A549 (cell line): ENCODE results near the gene DYRK1A. TPM values are rescaled to one million over a fixed set of nuclear protein-coding genes. Genes with fewer than 3 reads are reported as not detected.
"Not testable (repeated sequence)": the region's sequence is repeated elsewhere in the genome, so short reads cannot be mapped to it uniquely, and the experiment has no call there.

Experiments used
- ATAC-seq, 2 experiments: fragments of 200-7000 bp in 1 of 2; fragments of >200 bp in 1 of 2; cut with Nextera tagmentation in 1 of 2; cut with Tn5 transposase in 1 of 2; 3 replicates each; pipeline versions ENCODE4 v1.8.0 to v1.9.1; 2018 to 2020; ENCODE audit warnings: mild to moderate bottlenecking in 1 of 2, moderate library complexity in 1 of 2
- CTCF ChIA-PET: fragments of 300-600 bp; sonication (Branson Sonifier 250); formaldehyde crosslinking; extraction: SDS; loops from one replicate; lab custom pipeline; 2021; ENCODE audit warnings: antibody characterized with exemption, inconsistent platforms; lab: Yijun Ruan, JAX
- POLR2A ChIA-PET: fragments of 350-600 bp; formaldehyde crosslinking; extraction: SDS; loops from one replicate; lab custom pipeline; 2021; ENCODE audit warnings: antibody characterized with exemption, inconsistent platforms; lab: Yijun Ruan, JAX
- DNase-seq, 2 experiments: peaks; one replicate each; pipeline versions ENCODE4 v3.0.0 to v3.0.0-alpha.2; 2011 to 2016; ENCODE audit warnings: low read depth in 1 of 2, low spot score in 1 of 2
- FAIRE-seq: peaks from 2 replicates; lab custom pipeline; 2011; peaks lifted over from hg19 to GRCh38; lab: Jason Lieb, UNC
- H3K27ac ChIP-seq, 2 experiments: fragments of >200 bp; sonication (Bioruptor Twin); formaldehyde crosslinking; 3 replicates each; pipeline ENCODE4 v1.5.1; 2016 to 2017
- H3K4me1 ChIP-seq: fragments of >200 bp; sonication (Bioruptor Twin); formaldehyde crosslinking; 3 replicates; pipeline ENCODE4 v1.6.1; 2016
- H3K4me2 ChIP-seq: fragments of >200 bp; sonication (Bioruptor Twin); formaldehyde crosslinking; 3 replicates; pipeline ENCODE4 v1.6.1; 2016
- H3K4me3 ChIP-seq: fragments of >200 bp; sonication (Bioruptor Twin); formaldehyde crosslinking; 3 replicates; pipeline ENCODE4 v1.5.1; 2016
- H3K9me3 ChIP-seq: fragments of >200 bp; sonication (Bioruptor Twin); formaldehyde crosslinking; 3 replicates; pipeline ENCODE4 v1.6.1; 2016
- CHD2 ChIP-seq: fragments of 150-350 bp; IDR thresholded peaks from 2 replicates; pipeline ENCODE4 v1.6.1; 2014; ENCODE audit warnings: low read length; ENCODE audit not compliant: partially characterized antibody
- CHD4 ChIP-seq: fragments of 200-600 bp; sonication (generic); IDR thresholded peaks from 2 replicates; pipeline ENCODE4 v1.6.1; 2016; ENCODE audit warnings: antibody characterized with exemption, mild to moderate bottlenecking, borderline replicate concordance
- EHF ChIP-seq: fragments of 250-450 bp; sonication (Bioruptor Pico); IDR thresholded peaks from 2 replicates; pipeline ENCODE4 v1.5.0; 2020; ENCODE audit warnings: mild to moderate bottlenecking
- EHMT2 ChIP-seq: fragments of 200-600 bp; sonication (generic); IDR thresholded peaks from 2 replicates; pipeline ENCODE4 v1.6.1; 2016; ENCODE audit warnings: antibody characterized with exemption, low read depth, mild to moderate bottlenecking, moderate library complexity
- ESRRA ChIP-seq: fragments of 150-350 bp; IDR thresholded peaks from 2 replicates; pipeline ENCODE4 v1.6.1; 2014; ENCODE audit warnings: mild to moderate bottlenecking, low read length, borderline replicate concordance
- FOSB ChIP-seq: fragments of 250-450 bp; sonication (Bioruptor Pico); IDR thresholded peaks from 2 replicates; pipeline ENCODE4 v1.5.0; 2020; ENCODE audit warnings: mild to moderate bottlenecking, moderate library complexity
- FOSL2 ChIP-seq, 2 experiments: fragments of 450-650 bp in 1 of 2; fragments of >200 bp in 1 of 2; sonication (Bioruptor Twin) in 1 of 2; formaldehyde crosslinking; IDR thresholded peaks; 2 replicates each; pipeline versions ENCODE4 v1.5.0 to v1.6.1; 2016 to 2020; ENCODE audit warnings: mild to moderate bottlenecking in 1 of 2, moderate library complexity in 1 of 2
- GATA3 ChIP-seq: IDR thresholded peaks from 2 replicates; pipeline ENCODE4 v1.6.1; 2012; ENCODE audit warnings: borderline replicate concordance
- JUN ChIP-seq, 2 experiments: fragments of >200 bp; sonication (Bioruptor Twin); formaldehyde crosslinking; IDR thresholded peaks; 2 replicates in 1 of 2; 3 replicates in 1 of 2; pipeline ENCODE4 v1.6.1; 2016 to 2017
- RAD21 ChIP-seq, 2 experiments: fragments of >200 bp in 1 of 2; sonication (Bioruptor Twin) in 1 of 2; formaldehyde crosslinking in 1 of 2; IDR thresholded peaks in 1 of 2; conservative IDR thresholded peaks in 1 of 2; 2 replicates in 1 of 2; 3 replicates in 1 of 2; pipeline ENCODE4 v1.6.1; 2012 to 2018; ENCODE audit warnings: inconsistent platforms in 1 of 2
- RARB ChIP-seq: fragments of 250-450 bp; sonication (Bioruptor Pico); IDR thresholded peaks from 2 replicates; pipeline ENCODE4 v1.8.0; 2021; ENCODE audit warnings: mild to moderate bottlenecking, moderate library complexity
- RFX5 ChIP-seq: fragments of 450-650 bp; IDR thresholded peaks from 2 replicates; pipeline ENCODE4 v1.7.1; 2014; ENCODE audit warnings: antibody characterized with exemption, mild to moderate bottlenecking, moderate library complexity
- ZC3H11A ChIP-seq: fragments of 450-650 bp; IDR thresholded peaks from 2 replicates; pipeline ENCODE4 v1.6.1; 2014; ENCODE audit warnings: antibody characterized with exemption, mild to moderate bottlenecking
- ZNF302 ChIP-seq: fragments of 250-450 bp; sonication (Bioruptor Pico); IDR thresholded peaks from 2 replicates; pipeline ENCODE4 v1.9.0; 2021; ENCODE audit warnings: inconsistent platforms, mild to moderate bottlenecking, moderate library complexity
- ZSCAN20 ChIP-seq: fragments of 250-450 bp; sonication (Bioruptor Pico); IDR thresholded peaks from 2 replicates; pipeline ENCODE4 v1.8.0; 2022; ENCODE audit warnings: mild to moderate bottlenecking, moderate library complexity
- WGBS: methylation state at CpG from one replicate; pipeline ENCODE4 v1.1.6; 2017; ENCODE audit errors: missing lambda C conversion rate; 5-methylcytosine and 5-hydroxymethylcytosine counted together
- polyA plus RNA-seq, 4 experiments: library from polyadenylated mRNA; depleted of rRNA in 3 of 4; stranded (reverse); fragments of >200 nt; fragmentation: RNase III in 1 of 4; extraction: RNeasy Plus Mini Kit Qiagen cat#74134 plus additional on column Dnase treatment in 1 of 4; gene quantifications; 2 replicates in 3 of 4; 3 replicates in 1 of 4; pipeline ENCODE4 v1.2.3, GENCODE V29; 2011 to 2017
- TF ChIP-seq, protein P1 (sequence below): fragments of >200 bp; sonication (Bioruptor Twin); formaldehyde crosslinking; IDR thresholded peaks from 2 replicates; pipeline ENCODE4 v1.6.1; 2016
- TF ChIP-seq, protein P2 (sequence below): fragments of 250-450 bp; sonication (Bioruptor Pico); IDR thresholded peaks from 2 replicates; pipeline ENCODE4 v1.5.0; 2020; ENCODE audit warnings: low read depth, mild to moderate bottlenecking, moderate library complexity
- TF ChIP-seq, protein P3 (sequence below): fragments of 250-450 bp; sonication (Bioruptor Pico); IDR thresholded peaks from 2 replicates; pipeline ENCODE4 v1.5.0; 2021; ENCODE audit warnings: mild to moderate bottlenecking, moderate library complexity, borderline replicate concordance
- TF ChIP-seq, protein P4 (sequence below): IDR thresholded peaks from 2 replicates; pipeline ENCODE4 v1.6.1; 2012

Gene DYRK1A
- polyA plus RNA-seq, 2 of the 4 experiments (the other 2 are of a cell fraction) = 12.7 to 29.4 TPM

DNA sequence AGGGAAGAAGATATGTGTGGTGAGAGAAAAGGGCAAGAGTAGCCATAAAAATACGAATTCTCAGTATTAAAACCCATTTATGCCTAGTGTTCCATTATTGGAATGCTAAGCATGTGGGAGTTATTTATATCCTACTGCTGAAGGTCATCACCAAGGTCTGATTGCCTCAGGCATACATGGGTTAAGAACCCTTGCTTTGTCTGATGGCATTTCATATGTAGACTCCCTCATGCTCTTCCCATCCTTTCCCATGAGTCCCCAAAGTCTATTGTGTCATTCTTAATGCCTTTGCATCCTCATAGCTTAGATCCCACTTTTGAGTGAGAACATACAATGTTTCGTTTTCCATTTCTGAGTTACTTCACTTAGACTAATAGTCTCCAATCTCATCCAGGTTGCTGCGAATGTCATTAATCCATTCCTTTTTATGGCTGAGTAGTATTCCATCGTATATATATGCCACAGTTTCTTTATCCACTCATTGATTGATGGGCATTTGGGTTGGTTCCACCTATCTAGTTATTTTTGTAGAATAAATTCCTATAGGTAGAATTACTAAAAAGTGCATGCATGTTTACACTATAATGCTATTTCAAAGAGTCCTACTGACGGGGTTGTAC lies 172.5 kb downstream of the DYRK1A start (continued):
- no peak for TF ChIP-seq EHMT2
- TF ChIP-seq EHF (CRISPR knock-in tag) = no peak
- no peak for TF ChIP-seq GATA3
- no peak for TF ChIP-seq FOSB (CRISPR knock-in tag)
- TF ChIP-seq FOSL2 (IDR thresholded peaks at IDR 0.05) = no peak
- no peak for TF ChIP-seq FOSL2 (CRISPR knock-in tag; IDR thresholded peaks at IDR 0.05)

DNA sequence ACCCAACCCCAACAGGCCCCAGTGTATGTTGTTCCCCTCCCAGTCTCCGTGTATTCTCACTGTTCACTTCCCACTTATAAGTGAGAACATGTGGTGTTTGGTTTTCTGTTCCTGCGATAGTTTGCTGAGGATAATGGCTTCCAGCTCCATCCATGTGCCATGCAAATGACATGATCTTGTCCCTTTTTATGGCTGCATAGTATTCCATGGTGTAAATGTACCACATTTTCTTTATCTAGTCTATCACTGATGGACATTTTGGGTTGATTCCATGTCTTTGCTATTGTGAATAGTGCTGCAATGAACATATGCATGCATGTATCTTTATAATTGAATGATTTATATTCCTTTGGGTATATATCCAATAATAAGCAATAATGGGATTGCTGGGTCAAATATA lies 174.6 kb downstream of the DYRK1A start:
- H3K4me2 ChIP-seq, H3K27ac ChIP-seq, DNase-seq, CTCF ChIA-PET, POLR2A ChIA-PET, H3K4me1 ChIP-seq, H3K4me3 ChIP-seq, FAIRE-seq, ATAC-seq, H3K9me3 ChIP-seq: not testable (repeated sequence)
- 23% methylated on average over 2 of the region's 2 CpGs for WGBS

DNA sequence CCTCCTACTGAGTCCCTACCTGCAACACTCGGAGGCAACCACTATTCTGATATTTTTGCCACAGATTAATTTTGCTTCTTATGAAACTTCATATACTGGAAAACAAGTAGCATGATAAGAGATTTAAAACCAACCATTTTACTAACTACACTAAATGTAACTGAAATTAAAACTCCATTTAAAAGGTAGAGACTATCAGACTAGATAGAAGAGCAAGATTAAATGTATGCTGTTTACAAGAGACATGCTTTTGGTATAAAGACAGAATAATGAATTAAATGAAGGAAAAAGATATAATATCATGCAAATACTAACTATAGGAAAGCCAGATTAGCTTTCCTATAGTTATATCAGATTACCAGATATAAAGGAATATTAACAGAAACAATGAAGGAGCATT lies 175.9 kb downstream of the DYRK1A start:
- Histone ChIP-seq H3K4me1 (no peaks in the 10 kb centered on the region), H3K4me3 (no peak overlapping the region), H3K27ac (no peak overlapping the region), H3K9me3 (peaks cover 4% of the 10 kb centered on the region; the same call in 1 of the 3 replicates), H3K4me2 (no peak overlapping the region)
- ATAC-seq (no peak), FAIRE-seq (no peak)
- WGBS = 38% methylated on average over 1 of the region's 1 CpG
- ChIA-PET CTCF (interaction anchor here (1.1 kb wide), 1 partner anchor 9 kb away, joined by 4 read pairs; no protein-coding TSS in a partner anchor), POLR2A (no interaction called here)
- TF ChIP-seq, protein P1, sequence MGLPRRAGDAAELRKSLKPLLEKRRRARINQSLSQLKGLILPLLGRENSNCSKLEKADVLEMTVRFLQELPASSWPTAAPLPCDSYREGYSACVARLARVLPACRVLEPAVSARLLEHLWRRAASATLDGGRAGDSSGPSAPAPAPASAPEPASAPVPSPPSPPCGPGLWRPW = no peak
- TF ChIP-seq RARB (no peak), ESRRA (no peak), RFX5 (no peak), FOSL2 (IDR thresholded peaks at IDR 0.05) (no peak), FOSL2 (CRISPR knock-in tag; IDR thresholded peaks at IDR 0.05) (no peak), CHD2 (no peak), JUN (IDR thresholded peaks at IDR 0.05) (no peak), EHMT2 (no peak), RAD21 (conservative IDR thresholded peaks at IDR 0.05 in 1 of 2, IDR thresholded peaks at IDR 0.05 in 1 of 2) (no peak), ZC3H11A (no peak), ZSCAN20 (CRISPR knock-in tag) (no peak), CHD4 (no peak), ZNF302 (CRISPR knock-in tag) (no peak)
- TF ChIP-seq, protein P2, sequence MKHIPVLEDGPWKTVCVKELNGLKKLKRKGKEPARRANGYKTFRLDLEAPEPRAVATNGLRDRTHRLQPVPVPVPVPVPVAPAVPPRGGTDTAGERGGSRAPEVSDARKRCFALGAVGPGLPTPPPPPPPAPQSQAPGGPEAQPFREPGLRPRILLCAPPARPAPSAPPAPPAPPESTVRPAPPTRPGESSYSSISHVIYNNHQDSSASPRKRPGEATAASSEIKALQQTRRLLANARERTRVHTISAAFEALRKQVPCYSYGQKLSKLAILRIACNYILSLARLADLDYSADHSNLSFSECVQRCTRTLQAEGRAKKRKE = no peak
- TF ChIP-seq, protein P3, sequence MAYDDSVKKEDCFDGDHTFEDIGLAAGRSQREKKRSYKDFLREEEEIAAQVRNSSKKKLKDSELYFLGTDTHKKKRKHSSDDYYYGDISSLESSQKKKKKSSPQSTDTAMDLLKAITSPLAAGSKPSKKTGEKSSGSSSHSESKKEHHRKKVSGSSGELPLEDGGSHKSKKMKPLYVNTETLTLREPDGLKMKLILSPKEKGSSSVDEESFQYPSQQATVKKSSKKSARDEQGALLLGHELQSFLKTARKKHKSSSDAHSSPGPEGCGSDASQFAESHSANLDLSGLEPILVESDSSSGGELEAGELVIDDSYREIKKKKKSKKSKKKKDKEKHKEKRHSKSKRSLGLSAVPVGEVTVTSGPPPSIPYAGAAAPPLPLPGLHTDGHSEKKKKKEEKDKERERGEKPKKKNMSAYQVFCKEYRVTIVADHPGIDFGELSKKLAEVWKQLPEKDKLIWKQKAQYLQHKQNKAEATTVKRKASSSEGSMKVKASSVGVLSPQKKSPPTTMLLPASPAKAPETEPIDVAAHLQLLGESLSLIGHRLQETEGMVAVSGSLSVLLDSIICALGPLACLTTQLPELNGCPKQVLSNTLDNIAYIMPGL (CRISPR knock-in tag) = no peak
- TF ChIP-seq, protein P4, sequence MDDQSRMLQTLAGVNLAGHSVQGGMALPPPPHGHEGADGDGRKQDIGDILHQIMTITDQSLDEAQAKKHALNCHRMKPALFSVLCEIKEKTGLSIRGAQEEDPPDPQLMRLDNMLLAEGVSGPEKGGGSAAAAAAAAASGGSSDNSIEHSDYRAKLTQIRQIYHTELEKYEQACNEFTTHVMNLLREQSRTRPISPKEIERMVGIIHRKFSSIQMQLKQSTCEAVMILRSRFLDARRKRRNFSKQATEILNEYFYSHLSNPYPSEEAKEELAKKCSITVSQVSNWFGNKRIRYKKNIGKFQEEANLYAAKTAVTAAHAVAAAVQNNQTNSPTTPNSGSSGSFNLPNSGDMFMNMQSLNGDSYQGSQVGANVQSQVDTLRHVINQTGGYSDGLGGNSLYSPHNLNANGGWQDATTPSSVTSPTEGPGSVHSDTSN = no peak
- TF ChIP-seq, all 56 proteins: peak for 0
- no peak for DNase-seq
